Measurements from ENCODE around the gene ELF1.

- TF ChIP-seq CTCF (IDR thresholded peaks at IDR 0.05; ENCODE audit: insufficient read depth, low read length, poor library complexity, severe bottlenecking) (no peak), EZH2phosphoT487 (conservative IDR thresholded peaks at IDR 0.05; ENCODE audit: low read length) (no peak)
Measured at GRCh38 chr13:41019011-41019487, at the start of gene ELF1.

Data from SU-DHL-6 (cell line).